Mesothelial cell of epicardium (in vitro differentiated cells): ENCODE data around the gene AUH. TPM values are rescaled to one million over a fixed set of nuclear protein-coding genes. Genes with fewer than 3 reads are reported as not detected.

Experiments
- DNase-seq, 2 experiments: peaks; one replicate each; pipeline ENCODE4 v3.0.0; 2021; ENCODE audit warnings: low spot score in 2 of 2; ENCODE audit not compliant: unreplicated experiment in 2 of 2
- H3K27ac Mint-ChIP-seq: 2 replicates; pipeline ENCODE4 v1.8.0; 2021; ENCODE audit warnings: mixed read lengths
- H3K27me3 Mint-ChIP-seq: 2 replicates; pipeline ENCODE4 v1.8.0; 2021; ENCODE audit warnings: low read depth, mixed read lengths
- H3K36me3 Mint-ChIP-seq: 2 replicates; pipeline ENCODE4 v1.8.0; 2021; ENCODE audit warnings: mixed read lengths
- H3K4me1 Mint-ChIP-seq: 2 replicates; pipeline ENCODE4 v1.8.0; 2021; ENCODE audit warnings: mixed read lengths
- H3K4me3 Mint-ChIP-seq: 2 replicates; pipeline ENCODE4 v1.8.0; 2021; ENCODE audit warnings: mild to moderate bottlenecking, moderate library complexity, mixed read lengths
- H3K9me3 Mint-ChIP-seq: 2 replicates; pipeline ENCODE4 v1.8.0; 2021; ENCODE audit warnings: mixed read lengths
- total RNA-seq: library from RNA; stranded (reverse); gene quantifications from 3 replicates; pipeline ENCODE4 v1.2.1, GENCODE V29; 2021
- TF ChIP-seq, protein P1 (sequence below): fragments of 200-600 bp; sonication (generic); IDR thresholded peaks from one replicate; pipeline ENCODE4 v1.5.0; 2021; ENCODE audit warnings: antibody characterized with exemption; ENCODE audit not compliant: unreplicated experiment

AUH gene
- total RNA-seq, 1 donor from 2014 or later = 24.8 TPM

DNA sequence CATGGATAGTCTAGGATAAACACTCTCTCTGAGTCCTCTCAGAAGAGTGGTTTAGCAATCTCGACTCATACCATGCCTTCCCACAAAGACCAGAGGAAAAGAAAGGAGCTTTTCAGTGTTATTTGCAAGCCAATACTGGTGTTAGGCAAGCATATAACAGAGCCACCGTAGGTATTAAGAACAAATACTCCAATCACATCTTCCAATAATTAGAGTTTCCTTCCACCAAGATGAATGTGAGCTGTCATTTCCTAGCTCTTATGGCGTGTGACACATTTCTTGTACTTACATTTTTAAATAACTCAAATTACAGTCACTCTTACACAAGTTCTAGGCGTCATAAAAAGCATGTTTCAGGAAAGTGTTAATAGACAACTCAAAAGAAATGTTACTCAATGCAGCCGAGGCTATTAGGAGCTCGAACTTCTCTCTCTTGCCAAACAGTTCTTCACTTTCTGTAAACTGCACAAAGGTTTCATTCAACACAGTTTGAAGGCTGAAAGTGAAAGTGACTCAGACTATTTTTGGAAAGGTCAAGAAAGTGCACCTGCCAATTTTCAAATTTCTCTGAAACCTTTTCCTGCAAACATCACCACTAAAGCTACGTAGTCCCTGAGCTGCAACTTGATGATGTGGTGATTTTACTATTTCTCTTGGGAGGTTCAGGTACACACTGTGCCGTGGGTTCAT, 153.8 kb downstream of the AUH start:
- Mint-ChIP-seq H3K9me3 (peaks cover 26% of the 10 kb centered on the region), H3K36me3 (peaks cover 16% of the 10 kb centered on the region), H3K4me1 (peaks cover 23% of the 10 kb centered on the region), H3K27me3 (no peaks in the 10 kb centered on the region), H3K4me3 (no peak overlapping the region), H3K27ac (no peak overlapping the region)
- no peak for DNase-seq
- TF ChIP-seq, protein P1, sequence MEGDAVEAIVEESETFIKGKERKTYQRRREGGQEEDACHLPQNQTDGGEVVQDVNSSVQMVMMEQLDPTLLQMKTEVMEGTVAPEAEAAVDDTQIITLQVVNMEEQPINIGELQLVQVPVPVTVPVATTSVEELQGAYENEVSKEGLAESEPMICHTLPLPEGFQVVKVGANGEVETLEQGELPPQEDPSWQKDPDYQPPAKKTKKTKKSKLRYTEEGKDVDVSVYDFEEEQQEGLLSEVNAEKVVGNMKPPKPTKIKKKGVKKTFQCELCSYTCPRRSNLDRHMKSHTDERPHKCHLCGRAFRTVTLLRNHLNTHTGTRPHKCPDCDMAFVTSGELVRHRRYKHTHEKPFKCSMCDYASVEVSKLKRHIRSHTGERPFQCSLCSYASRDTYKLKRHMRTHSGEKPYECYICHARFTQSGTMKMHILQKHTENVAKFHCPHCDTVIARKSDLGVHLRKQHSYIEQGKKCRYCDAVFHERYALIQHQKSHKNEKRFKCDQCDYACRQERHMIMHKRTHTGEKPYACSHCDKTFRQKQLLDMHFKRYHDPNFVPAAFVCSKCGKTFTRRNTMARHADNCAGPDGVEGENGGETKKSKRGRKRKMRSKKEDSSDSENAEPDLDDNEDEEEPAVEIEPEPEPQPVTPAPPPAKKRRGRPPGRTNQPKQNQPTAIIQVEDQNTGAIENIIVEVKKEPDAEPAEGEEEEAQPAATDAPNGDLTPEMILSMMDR = no peak

DNA sequence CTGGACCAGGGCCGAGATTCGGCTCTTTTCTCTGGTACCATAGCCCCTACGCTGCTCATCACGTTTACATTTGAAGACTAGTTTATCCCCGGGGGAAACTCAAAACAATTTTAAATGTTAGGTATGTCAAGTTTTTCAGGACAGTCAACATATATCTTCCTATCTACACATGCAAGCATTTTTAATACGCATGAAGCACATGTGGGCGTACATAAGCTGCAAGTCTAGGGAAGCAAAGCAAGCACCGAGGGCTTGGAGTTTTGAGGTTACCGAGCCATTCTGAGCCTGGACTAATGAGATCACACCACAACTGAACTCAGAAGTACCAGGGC, 154.4 kb downstream of the AUH start:
- TF ChIP-seq, protein P1 = no peak
- no peaks in the 10 kb centered on the region for H3K27me3 Mint-ChIP-seq
- H3K4me1 Mint-ChIP-seq = peaks cover 19% of the 10 kb centered on the region
- no peak overlapping the region for H3K27ac Mint-ChIP-seq
- no peak for DNase-seq
- no peak overlapping the region for H3K4me3 Mint-ChIP-seq
- H3K9me3 Mint-ChIP-seq = peaks cover 28% of the 10 kb centered on the region
- H3K36me3 Mint-ChIP-seq = peaks cover 17% of the 10 kb centered on the region

DNA sequence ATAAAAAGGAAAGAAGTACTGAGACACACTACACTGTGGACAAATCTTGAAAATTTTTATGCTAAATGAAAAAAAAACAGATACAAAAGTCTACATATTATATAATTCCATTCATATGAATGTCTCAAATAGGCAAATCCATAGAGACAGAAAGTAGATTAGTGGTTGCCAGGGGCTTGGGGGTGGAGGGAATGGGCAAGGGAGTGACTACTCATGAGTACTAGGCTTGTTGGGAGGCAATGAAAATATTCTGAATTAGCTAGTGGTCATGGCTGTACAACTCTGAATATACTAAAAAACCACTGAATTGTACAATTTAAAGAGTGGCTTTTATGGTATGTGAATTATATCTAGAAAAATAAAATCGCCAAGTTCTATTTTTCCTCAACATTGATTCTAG, 154.9 kb downstream of the AUH start:
- no peak for DNase-seq
- peaks cover 22% of the 10 kb centered on the region for H3K36me3 Mint-ChIP-seq
- TF ChIP-seq, protein P1 = no peak
- peaks cover 14% of the 10 kb centered on the region for H3K4me1 Mint-ChIP-seq
- H3K4me3 Mint-ChIP-seq = no peak overlapping the region
- H3K27me3 Mint-ChIP-seq = no peaks in the 10 kb centered on the region
- no peak overlapping the region for H3K27ac Mint-ChIP-seq
- peaks cover 33% of the 10 kb centered on the region for H3K9me3 Mint-ChIP-seq

DNA sequence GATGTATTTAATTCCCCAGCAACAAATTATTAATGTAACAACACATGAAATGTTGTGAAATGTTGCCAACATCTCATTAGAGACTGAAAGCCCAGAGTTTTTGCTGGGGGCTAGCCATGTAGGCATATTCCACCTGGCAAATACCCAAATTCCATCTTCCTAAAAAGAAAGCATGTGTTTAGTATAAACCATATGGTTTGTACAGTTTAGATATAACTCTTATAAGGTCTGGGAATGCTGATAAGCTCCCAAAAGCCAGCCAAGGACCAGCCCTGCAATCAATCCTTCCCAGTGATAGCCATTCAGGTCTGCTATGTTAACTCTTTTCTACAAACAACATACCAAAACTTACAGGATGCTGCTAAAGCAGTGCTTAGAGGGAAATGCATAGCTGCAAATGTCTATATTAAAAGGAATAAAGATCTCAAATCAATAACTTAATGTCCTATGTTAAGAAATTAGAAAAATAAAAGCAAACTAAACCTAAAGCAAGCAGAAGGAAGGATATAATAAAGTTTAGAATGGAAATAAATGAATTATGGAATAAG, 158.9 kb downstream of the AUH start:
- H3K4me1 Mint-ChIP-seq = peaks cover 13% of the 10 kb centered on the region
- DNase-seq = no peak
- peaks cover 58% of the 10 kb centered on the region for H3K9me3 Mint-ChIP-seq
- no peaks in the 10 kb centered on the region for H3K27me3 Mint-ChIP-seq
- peaks cover 33% of the 10 kb centered on the region for H3K36me3 Mint-ChIP-seq
- TF ChIP-seq, protein P1 = no peak
- no peak overlapping the region for H3K27ac Mint-ChIP-seq
- H3K4me3 Mint-ChIP-seq = no peak overlapping the region

DNA sequence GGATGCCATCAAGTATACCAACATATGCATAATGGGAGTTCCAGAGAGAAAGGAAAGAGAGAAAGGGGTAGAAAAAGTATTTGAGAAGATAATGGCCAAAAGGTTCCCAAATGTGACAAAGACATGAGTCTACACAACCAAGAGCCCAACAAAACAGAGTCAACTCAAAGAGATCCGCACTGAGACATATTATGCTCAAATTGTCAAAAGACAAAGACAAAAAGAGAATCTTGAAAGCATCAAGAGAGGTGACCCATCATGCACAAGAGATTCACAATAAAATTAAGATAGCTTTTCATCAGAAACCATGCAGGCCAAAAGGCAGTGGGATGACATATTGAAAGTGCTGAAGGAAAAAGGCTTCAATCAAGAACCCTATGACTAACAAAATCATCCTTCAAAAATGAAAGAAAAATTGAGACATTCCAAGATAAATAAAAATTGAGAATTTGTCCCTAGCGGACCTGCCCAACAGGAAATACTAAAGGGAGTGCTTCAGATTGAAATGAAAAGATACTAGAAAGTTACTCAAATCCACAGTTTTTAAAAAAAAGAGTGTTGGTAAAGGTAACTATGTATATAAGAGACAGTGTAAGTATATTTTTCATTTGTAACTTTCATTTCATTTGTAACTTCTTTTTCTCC, 160.9 kb downstream of the AUH start:
- H3K27me3 Mint-ChIP-seq = no peaks in the 10 kb centered on the region
- H3K4me1 Mint-ChIP-seq = peaks cover 26% of the 10 kb centered on the region
- DNase-seq = no peak
- peaks cover 33% of the 10 kb centered on the region for H3K36me3 Mint-ChIP-seq
- H3K4me3 Mint-ChIP-seq = no peak overlapping the region
- peaks cover 50% of the 10 kb centered on the region for H3K9me3 Mint-ChIP-seq
- TF ChIP-seq, protein P1 = no peak
- no peak overlapping the region for H3K27ac Mint-ChIP-seq
